ENCODE data around the gene CRNKL1.

Gene CRNKL1

GRCh38 chr20:20031790-20032189 lies 20.5 kb downstream of the CRNKL1 start:
- TF ChIP-seq CTCF (IDR thresholded peaks at IDR 0.05; ENCODE audit: low read depth, low read length): no peak
- DNase-seq (ENCODE audit: extremely low read depth, low read depth): no peak

- no peak for DNase-seq (ENCODE audit: extremely low read depth, low read depth)
Observed at GRCh38 chr20:20027284-20027683, 25.0 kb downstream of the CRNKL1 start.

GRCh38 chr20:20024942-20025341 lies 27.3 kb downstream of the CRNKL1 start:
- TF ChIP-seq CTCF (IDR thresholded peaks at IDR 0.05; ENCODE audit: low read depth, low read length): no peak
- DNase-seq (ENCODE audit: extremely low read depth, low read depth): no peak

More at GRCh38 chr20:20027284-20027683, 25.0 kb downstream of the CRNKL1 start:
- TF ChIP-seq CTCF (IDR thresholded peaks at IDR 0.05; ENCODE audit: low read depth, low read length): no peak

GRCh38 chr20:20023395-20023794 lies 28.9 kb downstream of the CRNKL1 start:
- no peak for TF ChIP-seq CTCF (IDR thresholded peaks at IDR 0.05; ENCODE audit: low read depth, low read length)
- no peak for DNase-seq (ENCODE audit: extremely low read depth, low read depth)

GRCh38 chr20:20022498-20022897 lies 29.8 kb downstream of the CRNKL1 start:
- no peak for TF ChIP-seq CTCF (IDR thresholded peaks at IDR 0.05; ENCODE audit: low read depth, low read length)
- DNase-seq (ENCODE audit: extremely low read depth, low read depth): no peak

GRCh38 chr20:20021835-20022234 lies 30.4 kb downstream of the CRNKL1 start:
- no peak for TF ChIP-seq CTCF (IDR thresholded peaks at IDR 0.05; ENCODE audit: low read depth, low read length)
- no peak for DNase-seq (ENCODE audit: extremely low read depth, low read depth)

GRCh38 chr20:20020908-20021307 lies 31.4 kb downstream of the CRNKL1 start:
- no peak for DNase-seq (ENCODE audit: extremely low read depth, low read depth)
- TF ChIP-seq CTCF (IDR thresholded peaks at IDR 0.05; ENCODE audit: low read depth, low read length): no peak
